HS-5 (cell line): Measurements from ENCODE around the gene EP400.
"Not testable (repeated sequence)": the region's sequence is repeated elsewhere in the genome, so short reads cannot be mapped to it uniquely, and the experiment has no call there.

Experiments
- DNase-seq: peaks from one replicate; pipeline ENCODE4 v3.0.0-alpha.2; 2012; ENCODE audit warnings: low read depth

The EP400 gene

DNA sequence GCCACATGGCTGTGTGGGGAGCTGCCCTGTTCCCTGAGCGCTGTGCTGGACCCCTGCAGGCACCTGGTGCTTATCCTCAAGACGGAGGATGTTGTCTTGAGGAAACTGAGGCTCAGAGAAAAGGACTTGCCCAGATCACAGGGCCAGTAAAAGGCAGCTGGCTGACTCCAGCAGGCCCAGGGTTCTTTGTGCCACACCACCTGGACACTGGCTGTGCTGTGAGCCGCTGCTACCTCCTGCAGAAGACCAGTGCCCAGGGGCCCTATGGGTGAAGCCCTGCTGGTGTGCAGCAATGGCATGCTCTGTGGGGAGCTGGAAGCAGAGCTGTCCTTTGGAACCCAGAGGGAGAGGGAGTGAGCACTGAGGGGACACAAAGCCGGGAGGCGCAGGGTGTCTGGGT is 118.5 kb downstream of the EP400 start:
- no peak for DNase-seq

DNA sequence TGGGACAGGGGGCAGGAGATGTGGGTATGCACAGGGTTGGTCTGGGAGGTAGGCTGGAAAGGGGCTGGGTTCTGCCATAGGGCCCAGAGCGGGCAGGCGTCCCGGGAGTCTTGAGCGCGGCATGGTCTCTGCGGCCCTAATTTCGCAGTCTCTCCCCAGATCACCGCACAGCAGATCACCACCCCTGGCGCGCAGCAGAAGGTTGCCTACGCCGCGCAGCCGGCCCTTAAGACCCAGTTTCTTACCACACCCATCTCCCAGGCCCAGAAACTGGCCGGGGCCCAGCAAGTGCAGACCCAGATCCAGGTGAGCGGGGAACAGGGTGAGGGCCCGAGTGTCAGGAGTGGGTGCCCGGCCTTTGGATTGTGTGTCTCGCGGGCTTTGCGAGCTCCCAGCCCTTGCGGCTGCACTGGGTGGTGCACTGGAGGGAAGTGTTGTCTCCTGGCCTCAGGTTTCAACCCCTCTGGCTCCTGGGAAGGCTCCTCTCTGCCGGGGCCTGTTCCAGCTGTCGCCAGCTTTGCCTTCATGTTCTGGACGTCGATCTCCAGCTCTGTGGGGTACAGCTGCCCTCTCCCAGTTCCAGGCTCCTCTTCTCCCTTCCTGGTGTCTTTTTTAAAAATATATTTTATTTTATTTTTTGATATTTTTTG is 119.7 kb downstream of the EP400 start:
- no peak for DNase-seq

DNA sequence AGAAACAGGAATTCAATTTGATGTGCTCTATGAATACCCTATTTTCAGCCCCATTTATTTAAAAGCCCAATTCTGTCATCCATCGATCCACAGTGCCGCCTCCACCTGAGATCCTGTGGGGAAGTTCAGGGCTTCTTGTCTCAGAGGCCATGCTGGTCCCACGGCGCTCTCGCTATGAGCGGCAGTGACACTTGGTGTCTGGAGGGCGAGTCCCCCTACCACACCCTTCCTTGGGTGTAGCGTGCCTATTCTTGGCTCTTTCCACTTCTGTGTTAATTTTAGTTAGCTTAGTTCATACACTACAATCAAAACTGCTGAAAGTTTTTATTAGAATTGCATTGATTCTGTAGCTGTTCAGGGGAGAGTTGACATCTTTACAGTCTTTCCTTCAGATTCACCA is 120.6 kb downstream of the EP400 start:
- DNase-seq: no peak

DNA sequence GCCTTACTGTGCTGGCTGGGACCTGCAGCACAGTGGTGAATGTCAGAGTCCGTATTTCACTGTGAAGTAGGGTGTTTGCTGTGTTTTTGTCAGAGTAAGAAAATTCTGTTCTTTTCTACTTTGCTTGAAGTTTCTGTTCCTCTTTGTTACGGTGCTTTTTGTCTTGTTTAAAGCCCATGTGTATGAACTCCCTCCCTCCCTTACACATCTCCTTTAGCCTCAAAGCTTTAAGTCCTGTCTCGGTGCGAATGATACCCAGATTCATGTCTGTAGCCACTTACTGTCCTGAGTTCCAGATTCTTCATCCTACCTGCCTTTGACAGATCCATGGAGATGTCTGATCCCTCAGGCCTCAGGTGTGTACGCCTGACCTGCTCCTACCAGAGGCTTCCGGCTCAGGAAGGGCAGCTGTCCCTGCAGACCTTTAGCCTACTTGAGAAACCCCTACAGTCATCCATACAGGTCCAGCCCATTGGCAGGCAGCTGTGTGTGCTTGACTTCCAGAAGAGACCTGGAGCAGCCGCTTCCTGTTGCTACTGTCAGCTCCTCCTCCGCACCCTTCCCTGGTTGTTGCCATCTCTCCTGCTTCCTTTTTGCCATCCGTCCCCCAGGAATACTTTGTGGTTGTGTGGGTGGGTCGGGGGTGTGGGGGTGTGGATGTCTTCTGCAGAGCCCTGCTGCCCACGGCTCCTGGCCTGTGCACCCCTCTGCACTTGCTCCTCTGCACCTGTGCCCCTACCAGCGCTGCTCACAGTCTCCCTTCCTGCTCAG is 121.5 kb downstream of the EP400 start:
- no peak for DNase-seq

DNA sequence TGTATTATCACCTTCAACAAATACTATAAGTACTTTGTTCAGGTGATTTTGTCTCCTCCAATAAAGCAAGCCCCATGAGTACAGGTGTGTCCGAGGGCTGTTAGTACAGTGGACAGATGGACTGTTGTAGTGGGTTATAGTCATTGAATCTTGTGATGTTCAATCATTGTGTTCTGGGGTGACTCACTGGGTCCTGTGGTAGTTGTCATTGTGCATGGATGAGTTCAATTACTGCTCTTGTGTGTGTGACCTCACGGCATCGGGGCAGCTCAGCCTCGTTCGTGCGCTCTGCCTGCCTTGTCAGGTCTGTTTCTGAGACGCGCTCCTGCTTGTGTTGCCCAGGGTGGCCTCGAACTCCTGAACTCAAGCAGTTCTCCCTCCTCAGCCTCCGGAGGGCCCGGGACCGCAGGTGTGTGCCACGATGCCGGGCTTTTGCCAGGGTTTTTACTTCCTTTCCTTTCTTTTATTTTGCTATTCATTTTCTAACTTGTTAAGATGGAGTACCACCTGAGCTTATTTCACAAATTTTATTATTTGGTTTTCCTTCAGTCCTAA is 122.2 kb downstream of the EP400 start:
- DNase-seq: no peak

DNA sequence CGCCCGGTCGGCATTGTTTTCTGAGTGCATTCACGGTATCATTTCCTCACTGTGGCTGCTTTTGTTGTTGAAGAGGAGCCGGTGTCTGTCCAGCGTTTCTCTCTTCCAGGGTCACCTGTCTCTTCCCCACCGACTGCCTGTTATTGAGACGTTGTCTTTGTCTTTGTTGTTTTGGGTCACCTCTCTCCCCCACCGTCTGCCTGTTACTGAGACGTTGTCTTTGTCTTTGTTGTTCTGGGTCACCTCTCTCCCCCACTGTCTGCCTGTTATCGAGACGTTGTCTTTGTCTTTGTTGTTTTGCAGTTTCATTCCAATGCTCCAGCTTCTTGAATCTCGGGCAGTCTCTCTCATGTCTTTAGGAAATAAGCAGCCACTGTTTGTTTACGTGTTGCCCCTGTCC is 124.5 kb downstream of the EP400 start:
- no peak for DNase-seq

DNA sequence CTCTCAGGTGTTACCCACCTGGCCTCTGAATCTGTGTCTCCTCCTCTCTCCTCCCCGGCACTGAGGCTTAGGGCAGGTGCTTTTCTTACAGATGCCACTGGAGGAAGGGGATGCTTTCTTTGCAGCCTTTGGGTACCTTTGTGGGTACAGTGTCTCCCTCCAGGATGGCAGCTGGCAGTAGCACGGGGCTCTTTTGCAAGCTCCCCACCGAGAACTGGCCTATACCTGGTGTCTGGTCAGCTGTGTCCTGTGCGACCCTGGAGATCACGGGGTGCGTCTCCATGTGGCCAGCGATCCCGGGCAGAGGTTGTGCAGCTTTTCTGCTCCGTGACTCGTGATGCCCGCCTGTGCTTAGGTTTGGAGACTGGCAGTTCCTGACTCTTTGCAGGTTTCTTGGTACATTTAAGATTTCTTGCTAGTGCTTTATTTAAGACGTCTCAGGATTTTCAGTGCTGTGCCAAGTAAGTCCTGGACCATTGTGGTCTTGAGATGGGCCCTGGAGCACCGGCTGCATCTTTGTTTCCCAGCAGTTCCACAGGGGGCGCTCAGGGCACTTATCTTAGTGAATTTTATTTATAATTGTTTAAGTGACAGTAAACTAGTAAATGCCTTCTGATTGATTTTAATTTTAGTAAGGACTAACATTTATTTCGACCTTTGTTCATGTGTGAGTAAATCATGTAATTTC is 125.4 kb downstream of the EP400 start:
- DNase-seq: no peak

DNA sequence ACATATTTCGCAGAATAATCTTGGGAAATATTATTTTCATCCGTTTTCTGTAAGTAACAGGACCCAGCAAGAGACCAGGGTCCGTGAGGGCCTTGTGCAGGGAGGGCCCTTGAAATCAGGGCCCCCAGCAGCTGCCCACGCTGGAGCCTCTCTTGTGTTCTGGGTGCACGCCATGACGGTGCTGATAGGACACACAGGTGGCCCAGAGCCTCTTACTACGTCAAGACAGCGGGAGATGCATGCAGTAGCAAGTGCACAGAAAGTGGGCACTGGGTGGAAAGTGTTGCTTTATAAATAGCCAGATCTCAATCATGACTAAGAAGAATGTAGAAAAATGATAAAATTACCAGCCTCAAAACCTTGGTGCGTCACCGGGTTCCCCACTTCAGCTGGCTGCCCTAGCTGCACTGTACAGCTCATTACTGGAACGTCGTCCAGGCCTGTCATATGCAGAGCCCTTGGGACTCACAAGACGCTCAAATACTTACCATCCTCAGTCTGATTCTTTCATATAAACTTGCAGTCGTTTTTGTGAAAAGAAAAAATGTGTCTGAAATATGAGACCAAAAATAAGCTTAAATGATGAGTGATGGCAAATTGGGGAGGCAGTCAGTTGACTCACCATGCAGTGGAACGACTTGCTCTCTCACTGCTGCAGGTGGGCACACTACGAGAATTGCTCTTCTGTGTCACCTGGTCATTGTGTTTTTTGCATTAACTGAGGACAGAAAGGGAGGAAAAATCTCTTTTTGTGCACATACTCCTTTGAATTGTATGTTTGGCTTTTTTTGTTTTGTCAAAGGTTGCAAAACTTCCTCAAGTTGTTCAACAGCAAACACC is 126.2 kb downstream of the EP400 start:
- no peak for DNase-seq

DNA sequence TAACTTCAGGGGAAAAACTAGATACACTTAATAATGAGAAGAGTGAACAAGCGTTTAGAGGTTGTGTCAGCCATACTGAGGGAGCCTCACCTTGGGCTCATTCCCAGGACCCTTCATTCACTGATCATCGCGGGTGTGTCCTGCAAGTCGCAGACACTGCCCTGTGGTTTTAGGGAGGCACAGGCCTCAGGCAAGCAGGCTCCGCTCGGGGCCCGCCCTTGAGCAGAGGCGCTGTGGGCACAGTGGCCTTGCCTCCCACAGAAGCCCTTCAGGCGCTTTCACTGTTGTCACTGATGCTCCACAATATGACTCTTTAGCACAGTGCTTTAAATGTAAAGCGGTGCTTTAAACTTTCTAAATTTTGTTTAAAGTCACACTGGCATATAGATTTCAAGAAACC is 127.0 kb downstream of the EP400 start:
- no peak for DNase-seq

DNA sequence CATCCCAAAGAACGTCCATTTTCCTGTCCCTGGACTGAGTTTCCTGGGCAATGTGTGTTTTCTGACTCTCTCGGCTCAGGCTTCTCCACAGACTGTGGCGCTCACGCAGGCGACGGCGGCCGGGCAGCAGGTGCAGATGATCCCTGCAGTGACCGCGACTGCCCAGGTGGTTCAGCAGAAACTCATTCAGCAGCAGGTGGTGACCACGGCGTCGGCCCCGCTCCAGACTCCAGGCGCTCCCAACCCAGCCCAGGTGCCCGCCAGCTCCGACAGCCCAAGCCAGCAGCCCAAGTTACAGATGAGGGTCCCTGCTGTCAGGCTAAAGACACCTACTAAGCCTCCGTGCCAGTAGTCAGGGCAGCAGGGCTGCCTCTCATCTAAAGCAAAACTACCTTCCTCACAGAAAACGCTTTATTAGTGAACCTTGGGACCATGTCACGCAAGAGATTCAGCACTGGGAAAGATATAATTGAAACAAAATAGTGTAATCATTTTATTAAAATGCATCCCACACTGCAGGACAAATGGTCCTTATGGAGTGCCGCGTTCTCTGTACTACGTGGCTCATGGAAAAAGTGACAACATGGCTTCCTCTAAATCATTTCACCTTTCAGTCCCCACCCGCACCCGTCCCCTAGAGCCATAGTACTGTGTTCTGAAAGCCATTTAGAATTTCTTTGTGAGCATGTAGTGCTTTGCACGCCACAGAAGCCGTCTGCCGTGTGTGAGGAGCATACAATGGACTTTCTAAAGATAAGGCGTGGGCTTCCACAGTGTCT is 127.8 kb downstream of the EP400 start:
- no peak for DNase-seq

DNA sequence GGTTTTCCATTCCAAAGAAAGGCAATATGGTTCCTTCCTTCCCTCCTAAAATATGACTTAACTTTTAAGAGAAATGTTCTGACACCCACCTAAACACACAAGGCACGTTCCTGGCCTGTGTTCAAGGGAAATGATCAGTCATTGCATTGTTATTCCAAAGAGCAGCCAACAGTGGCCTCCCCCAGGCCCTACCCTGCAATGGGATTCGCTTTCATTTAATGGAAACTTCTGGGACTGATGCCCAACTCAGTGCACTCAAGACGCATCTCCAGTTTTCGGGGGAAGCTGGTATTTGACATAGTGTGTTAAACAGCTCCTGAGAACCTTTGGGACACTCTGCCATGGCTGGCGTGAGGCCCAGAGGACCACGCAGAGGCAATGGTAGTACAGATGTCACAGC is 128.4 kb downstream of the EP400 start:
- DNase-seq: peak; percentile 64

DNA sequence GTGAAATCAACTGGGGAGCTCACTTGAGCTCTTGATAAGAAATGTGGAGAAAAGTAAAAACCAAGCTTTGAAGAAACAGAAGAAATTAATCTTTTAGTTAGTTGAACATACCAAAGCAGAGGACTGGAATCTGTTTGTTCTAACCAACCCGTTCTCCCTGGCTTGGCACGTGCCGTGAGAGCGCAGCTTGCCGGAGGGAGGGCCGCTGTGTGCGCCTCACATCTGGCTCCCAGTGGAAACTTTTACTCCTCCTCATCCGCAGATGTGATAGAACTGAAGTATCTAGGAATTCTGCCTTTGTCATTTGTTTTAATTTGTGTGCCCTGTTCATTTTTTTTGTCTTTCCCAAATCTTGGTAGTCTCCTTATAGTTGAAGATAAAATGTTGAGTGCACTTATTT is 129.5 kb downstream of the EP400 start:
- no peak for DNase-seq

DNA sequence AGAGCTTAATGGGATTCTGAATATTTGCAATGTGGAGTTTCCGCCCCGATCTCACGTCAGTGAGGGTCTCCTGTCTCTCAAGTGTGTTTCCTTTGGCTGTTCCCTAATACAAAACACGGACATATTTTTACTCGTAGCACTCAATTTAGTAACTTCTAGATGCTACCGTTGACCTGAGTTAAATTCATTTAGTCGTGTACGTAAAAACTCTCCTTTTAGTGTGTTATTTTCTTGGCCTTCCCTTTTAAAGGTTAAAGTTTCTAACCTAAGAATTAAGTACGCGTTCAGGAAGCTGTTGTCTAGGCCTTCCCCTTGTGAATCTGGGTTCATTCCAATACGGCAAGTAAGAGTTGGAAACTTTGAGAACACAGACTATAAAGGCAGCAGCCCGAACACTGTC is 130.0 kb downstream of the EP400 start:
- DNase-seq: no peak

DNA sequence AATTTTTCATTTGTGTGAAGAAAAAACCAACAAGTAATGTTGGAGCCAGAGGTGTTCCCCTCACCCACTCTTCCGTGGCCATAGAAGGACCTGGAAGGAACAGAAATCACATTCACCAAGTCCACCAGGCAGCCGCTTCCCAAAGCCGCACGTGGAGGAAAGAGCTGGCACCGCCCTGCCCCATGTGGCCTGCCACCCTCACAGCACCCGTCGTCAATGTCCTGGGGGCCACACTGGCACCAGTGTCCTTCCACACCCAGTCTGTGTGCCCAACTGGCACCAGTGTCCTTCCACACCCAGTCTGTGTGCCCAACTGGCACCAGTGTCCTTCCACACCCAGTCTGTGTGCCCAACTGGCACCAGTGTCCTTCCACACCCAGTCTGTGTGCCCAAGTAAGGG is 130.8 kb downstream of the EP400 start:
- DNase-seq: not testable (repeated sequence)

DNA sequence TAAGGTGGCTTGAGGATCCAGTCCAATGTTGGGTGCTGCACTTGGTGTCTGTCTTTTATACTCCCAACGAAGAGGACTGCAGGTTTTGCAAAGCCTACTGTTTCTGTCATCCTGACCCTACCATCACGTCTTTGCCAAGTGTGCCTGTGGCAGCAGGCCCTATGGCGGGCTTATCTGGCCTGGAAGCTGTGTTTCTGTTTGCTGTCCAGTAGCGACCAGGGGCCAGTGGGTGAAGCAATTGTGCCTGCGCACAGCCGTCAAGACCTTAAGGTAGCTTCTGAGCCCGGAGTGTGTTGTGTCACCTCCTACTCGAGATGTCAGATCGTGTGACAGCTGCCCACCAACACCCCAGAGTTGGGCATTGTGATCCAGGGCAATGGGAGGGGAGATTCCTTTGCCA is 131.7 kb downstream of the EP400 start:
- no peak for DNase-seq

DNA sequence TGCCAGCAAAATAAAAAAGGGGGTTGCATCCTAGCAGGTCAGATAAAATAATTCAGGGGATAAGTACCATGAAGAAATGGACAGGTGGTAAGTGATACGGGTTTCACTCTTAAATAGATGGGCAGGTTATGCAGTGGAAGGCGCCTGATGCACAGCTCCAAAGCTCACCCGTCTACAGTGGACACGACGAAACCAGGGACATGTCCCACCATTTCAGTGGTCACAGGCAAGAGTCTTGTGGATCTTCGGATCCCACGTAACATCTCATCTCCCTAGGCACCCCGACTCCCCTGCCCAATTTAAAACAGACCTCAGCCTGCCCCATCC is 133.8 kb downstream of the EP400 start:
- DNase-seq: no peak

DNA sequence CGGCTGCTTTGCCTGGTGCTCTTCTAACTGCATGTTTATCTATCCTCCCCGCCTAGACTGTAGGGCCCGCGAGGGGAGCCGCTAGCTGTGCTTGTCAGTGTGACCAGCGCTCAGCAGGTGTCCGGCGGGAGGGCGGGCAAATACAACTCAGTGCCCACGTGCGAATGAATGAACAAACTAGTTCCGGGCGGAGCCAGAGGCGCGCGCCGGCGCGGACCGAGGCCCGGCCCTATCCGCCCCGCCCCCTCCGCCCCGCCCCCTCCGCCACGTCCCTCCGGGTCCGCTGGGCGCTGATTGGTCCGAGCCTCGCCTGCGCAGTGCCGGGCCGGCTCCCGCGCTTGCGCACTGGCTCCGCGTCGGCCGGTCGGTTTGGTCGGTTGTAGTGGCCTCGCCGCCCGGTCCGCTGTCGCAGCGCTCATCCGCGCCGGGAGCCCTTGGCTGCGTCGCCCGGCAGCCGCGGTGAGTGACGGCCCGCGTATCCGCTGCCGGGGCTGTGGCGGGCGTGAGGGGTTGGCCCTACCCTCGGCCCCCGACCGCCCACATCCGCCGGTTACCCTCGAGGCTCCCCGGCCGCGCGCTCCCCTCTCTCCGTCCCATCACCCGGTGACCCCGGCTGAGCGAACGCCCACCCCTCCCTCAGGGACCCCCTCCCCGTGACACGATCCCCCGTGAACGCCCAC is 134.3 kb downstream of the EP400 start:
- DNase-seq: peak; percentile 58

DNA sequence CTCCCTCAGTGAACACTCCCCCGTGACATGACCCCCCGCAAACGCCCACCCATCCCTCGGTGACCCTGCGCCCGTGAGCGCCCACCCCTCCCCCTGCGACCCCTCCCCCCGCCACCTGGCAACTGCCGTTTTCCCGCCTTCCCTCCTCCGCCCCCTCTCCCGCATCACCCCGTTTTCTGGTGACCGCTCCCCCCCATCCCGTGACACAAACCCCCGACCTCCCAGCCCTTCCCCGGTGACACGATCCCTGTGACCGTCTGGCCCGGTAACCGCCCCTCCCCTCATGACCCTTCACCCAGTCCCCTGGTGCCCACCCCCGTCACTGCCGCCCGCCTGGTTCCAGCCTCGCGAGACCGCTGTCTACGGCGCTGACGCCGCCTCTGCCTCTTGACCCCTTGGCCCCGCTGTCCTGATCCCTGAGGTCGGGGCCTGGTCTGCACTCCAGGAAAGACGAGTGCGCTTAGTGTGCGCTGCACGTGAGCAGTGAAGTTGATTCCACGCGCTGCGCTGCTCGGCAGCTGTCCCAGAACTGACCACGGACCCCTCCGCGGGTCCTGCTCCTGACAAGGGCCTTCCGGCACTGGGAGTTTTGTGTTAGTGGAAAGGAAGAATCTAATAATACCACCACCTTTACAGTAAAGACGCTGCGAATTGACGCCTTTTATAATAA is 135.0 kb downstream of the EP400 start:
- peak; percentile 30 for DNase-seq

DNA sequence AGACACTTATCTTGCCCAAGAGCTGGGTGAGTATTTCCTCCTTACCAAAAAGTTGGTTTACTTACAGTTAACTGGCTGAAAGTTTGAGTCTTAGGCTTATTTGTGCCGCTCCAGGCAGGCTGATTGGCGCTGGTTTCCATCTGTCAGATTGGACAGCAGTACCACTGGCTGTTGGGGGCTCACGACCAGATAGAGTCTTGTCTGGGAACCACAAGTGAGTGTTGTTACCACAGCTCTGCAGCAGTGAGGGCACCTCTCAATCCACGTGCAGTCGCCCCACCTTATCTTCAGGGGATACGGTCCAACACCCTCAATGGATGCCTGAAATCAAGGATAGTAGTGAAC is 135.5 kb downstream of the EP400 start:
- no peak for DNase-seq

DNA sequence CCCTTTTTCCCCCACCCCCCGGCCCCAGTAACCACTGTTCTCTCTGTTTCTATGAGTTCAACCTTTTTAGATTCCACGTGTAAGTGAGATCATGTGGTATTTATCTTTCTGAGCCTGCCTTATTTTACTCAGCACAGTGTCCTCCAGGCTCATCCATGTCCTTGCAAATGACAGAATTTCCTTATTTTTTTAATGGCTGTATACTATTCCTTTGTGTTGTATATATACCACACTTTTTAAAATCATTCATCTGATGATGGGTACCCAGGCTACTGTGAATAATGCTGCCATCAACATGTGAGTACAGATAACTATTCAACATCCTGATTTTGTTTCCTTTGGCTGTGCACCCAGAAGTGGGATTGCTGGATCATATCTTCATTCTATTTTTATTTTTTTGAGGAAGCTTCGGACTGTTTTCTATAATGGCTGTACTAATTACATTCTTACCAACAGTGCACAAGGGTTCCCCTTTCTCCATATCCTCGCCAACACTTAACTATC is 139.7 kb downstream of the EP400 start:
- DNase-seq: no peak
